Measurements from ENCODE around the gene FOXK2. TPM values are rescaled to one million over a fixed set of nuclear protein-coding genes. Genes with fewer than 3 reads are reported as not detected.

Gene FOXK2
- total RNA-seq, 4 donors from 2014 or later, result 70.7 to 109 (median 85.0) TPM

DNA sequence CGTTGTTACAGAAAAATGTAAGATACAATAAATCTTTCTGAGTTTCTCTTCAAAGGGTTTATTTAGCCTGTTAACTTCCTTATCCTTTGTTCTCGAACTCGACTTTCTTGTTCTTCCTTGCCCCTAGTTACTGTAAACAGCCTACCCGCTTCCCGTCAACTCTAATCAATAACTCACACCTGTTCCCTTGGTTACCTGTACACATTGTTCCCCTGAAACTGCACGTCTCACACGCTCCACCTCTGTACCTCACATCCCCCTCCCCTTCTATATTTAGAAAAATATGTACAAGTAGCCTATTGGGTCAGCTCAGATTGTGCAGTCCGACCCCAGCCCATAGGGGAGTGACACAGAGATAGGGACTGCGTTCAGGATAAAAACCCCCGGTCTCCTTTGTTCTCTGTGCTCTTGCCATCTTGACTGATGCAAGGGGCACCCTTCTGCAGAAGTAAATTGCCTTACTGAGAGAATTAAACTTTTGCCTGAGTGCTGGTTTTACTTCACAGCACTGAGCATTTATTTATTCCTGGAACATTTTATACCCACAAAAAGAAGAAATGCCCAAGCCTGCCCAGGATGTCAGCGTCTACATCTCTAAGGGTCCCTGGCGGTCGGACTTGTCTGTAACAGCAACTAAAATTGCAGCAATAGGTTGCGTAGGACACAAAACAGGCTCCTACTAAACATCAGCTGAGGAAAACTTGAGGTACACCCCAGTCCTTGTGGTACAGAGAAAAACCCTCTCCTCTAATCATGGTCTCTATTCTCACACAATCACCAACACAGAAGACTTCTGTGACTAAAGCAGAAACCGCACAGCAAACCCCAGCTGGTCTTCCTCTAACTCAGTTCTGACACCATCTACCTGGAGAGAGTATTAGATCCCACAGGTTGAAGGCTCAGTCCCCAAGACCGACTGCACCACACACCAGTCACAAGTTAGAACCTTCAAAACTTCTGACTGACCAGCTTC lies 117.4 kb downstream of the FOXK2 start:
- DNase-seq, result no peak
- in situ Hi-C loops (cut with MboI; ENCODE audit: low sequenced_read_pairs in 4 of 4), result no loop called here
- H3K36me3 ChIP-seq, result peaks cover 0 to 29% of the 10 kb centered on the region in 2 donors
- no peaks in the 10 kb centered on the region for H3K9me3 ChIP-seq
- H3K4me1 ChIP-seq, result peaks cover 0 to 7% of the 10 kb centered on the region in 2 donors
- no peak for TF ChIP-seq POLR2A (IDR thresholded peaks at IDR 0.05)
- TF ChIP-seq, protein P1, sequence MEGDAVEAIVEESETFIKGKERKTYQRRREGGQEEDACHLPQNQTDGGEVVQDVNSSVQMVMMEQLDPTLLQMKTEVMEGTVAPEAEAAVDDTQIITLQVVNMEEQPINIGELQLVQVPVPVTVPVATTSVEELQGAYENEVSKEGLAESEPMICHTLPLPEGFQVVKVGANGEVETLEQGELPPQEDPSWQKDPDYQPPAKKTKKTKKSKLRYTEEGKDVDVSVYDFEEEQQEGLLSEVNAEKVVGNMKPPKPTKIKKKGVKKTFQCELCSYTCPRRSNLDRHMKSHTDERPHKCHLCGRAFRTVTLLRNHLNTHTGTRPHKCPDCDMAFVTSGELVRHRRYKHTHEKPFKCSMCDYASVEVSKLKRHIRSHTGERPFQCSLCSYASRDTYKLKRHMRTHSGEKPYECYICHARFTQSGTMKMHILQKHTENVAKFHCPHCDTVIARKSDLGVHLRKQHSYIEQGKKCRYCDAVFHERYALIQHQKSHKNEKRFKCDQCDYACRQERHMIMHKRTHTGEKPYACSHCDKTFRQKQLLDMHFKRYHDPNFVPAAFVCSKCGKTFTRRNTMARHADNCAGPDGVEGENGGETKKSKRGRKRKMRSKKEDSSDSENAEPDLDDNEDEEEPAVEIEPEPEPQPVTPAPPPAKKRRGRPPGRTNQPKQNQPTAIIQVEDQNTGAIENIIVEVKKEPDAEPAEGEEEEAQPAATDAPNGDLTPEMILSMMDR (IDR thresholded peaks at IDR 0.05 in 4 of 5, conservative IDR thresholded peaks at IDR 0.05 in 1 of 5), result no peak
- no peaks in the 10 kb centered on the region for H3K27me3 ChIP-seq
- ATAC-seq, result no peak
- H3K4me3 ChIP-seq, result no peak overlapping the region
- intact Hi-C loops (cut with DNase I; ENCODE audit: low total_unique reads), result no loop called here
- H3K27ac ChIP-seq, result no peak overlapping the region

DNA sequence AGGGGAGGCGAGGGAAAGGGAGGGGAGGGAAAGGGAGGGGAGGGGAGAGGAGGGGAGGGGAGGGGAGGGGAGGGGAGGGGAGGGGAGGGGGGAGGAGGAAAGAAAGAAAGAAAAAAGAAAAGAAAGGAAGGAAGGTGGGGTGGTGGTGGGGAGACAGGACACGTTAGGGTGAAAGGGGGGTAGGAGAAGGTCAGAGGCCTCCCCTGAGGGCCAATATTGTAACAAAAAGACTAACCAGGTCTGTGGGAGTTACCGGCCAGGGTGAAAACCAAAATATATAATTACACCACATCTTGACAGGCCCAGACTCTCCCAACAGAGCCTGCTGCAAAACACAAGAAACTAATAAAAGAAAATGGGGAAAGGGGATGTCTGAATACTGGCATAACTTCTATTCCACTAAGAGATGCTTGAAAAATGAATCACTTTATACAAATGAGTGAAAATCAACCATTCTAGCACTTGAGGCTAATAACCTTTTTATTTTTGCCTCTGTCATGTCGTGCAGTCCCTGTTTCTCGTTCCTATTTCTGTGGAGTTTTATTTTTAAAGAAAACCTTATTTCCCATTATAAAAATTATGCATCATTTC lies 118.7 kb downstream of the FOXK2 start:
- H3K27ac ChIP-seq, result no peak overlapping the region
- no peak for TF ChIP-seq POLR2A (IDR thresholded peaks at IDR 0.05)
- TF ChIP-seq, protein P1 (IDR thresholded peaks at IDR 0.05 in 4 of 5, conservative IDR thresholded peaks at IDR 0.05 in 1 of 5), result no peak
- in situ Hi-C loops (cut with MboI; ENCODE audit: low sequenced_read_pairs in 4 of 4) (no loop called here), intact Hi-C loops (cut with DNase I; ENCODE audit: low total_unique reads) (loop anchor here (2.0 kb wide), 1 partner anchor 141 kb away; no protein-coding TSS in a partner anchor)
- peaks cover 0 to 7% of the 10 kb centered on the region in 2 donors for H3K4me1 ChIP-seq
- no peak overlapping the region for H3K4me3 ChIP-seq
- no peaks in the 10 kb centered on the region for H3K27me3 ChIP-seq
- H3K36me3 ChIP-seq, result peaks cover 0 to 38% of the 10 kb centered on the region in 2 donors
- DNase-seq (no peak), ATAC-seq (no peak)
- no peaks in the 10 kb centered on the region for H3K9me3 ChIP-seq

DNA sequence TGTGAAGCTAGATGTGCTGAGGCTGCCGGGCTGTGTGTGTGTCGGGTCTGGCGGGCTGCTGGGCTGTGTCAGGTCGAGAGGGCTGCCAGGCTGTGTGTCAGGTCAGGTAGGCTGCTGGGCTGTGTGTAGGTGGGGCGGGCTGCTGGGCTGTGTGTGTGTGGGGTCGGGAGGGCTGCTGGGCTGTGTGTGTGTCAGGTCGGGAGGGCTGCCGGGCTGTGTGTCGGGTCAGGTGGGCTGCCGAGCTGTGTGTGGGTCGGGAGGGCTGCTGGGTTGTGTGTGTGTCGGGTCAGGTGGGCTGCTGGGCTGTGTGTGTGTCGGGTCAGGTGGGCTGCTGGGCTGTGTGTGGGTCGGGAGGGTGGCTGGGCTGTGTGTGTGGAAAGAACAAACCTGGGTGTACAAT lies 120.1 kb downstream of the FOXK2 start:
- intact Hi-C loops (cut with DNase I; ENCODE audit: low total_unique reads), result loop anchor here (2.0 kb wide), 1 partner anchor 143 kb away; no protein-coding TSS in a partner anchor
- H3K36me3 ChIP-seq, result peaks cover 0 to 42% of the 10 kb centered on the region in 2 donors
- in situ Hi-C loops (cut with MboI; ENCODE audit: low sequenced_read_pairs in 4 of 4), result no loop called here

DNA sequence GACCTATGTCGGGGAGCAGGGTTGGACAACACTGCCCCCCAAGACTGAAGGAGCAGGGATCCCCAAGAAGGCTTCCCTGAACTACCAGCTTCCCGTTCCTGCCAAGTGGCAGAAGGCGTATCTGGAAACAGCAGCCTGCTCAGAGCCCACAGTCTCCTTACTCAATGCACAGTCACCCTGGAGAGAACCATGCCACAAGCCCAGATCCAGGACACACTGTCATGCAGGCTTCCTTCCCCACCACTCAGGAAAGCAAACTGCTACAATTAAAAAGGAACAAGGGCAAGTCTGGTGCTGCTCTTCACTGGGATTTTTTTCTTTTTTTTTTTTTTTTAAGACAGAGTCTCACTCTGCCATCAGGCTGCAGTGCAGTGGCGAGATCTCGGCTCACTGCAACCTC lies 120.5 kb downstream of the FOXK2 start:
- peaks cover 0 to 15% of the 10 kb centered on the region in 2 donors for H3K4me1 ChIP-seq
- DNase-seq (no peak), ATAC-seq (no peak)
- in situ Hi-C loops (cut with MboI; ENCODE audit: low sequenced_read_pairs in 4 of 4) (no loop called here), intact Hi-C loops (cut with DNase I; ENCODE audit: low total_unique reads) (no loop called here)
- no peaks in the 10 kb centered on the region for H3K9me3 ChIP-seq
- peaks cover 0 to 42% of the 10 kb centered on the region in 2 donors for H3K36me3 ChIP-seq
- H3K27me3 ChIP-seq, result no peaks in the 10 kb centered on the region
- TF ChIP-seq, protein P1 (IDR thresholded peaks at IDR 0.05 in 4 of 5, conservative IDR thresholded peaks at IDR 0.05 in 1 of 5), result no peak
- no peak overlapping the region for H3K27ac ChIP-seq
- H3K4me3 ChIP-seq, result no peak overlapping the region

More for the DNA sequence above, 120.1 kb downstream of the FOXK2 start:
- H3K4me3 ChIP-seq, result no peak overlapping the region
- peaks cover 0 to 11% of the 10 kb centered on the region in 2 donors for H3K4me1 ChIP-seq
- DNase-seq, result no peak
- no peaks in the 10 kb centered on the region for H3K27me3 ChIP-seq
- no peaks in the 10 kb centered on the region for H3K9me3 ChIP-seq
- H3K27ac ChIP-seq, result no peak overlapping the region
- ATAC-seq, result no peak
- TF ChIP-seq, protein P1 (IDR thresholded peaks at IDR 0.05 in 4 of 5, conservative IDR thresholded peaks at IDR 0.05 in 1 of 5), result no peak
- no peak for TF ChIP-seq POLR2A (IDR thresholded peaks at IDR 0.05)

All from gastrocnemius medialis (tissue), 4 donors.